HG02885 (cell line): ENCODE measurements around the gene SNPH.
"Not testable (repeated sequence)": the region's sequence is repeated elsewhere in the genome, so short reads cannot be mapped to it uniquely, and the experiment has no call there.

Experiments used
- ATAC-seq: cut with Tn5 transposase; IDR thresholded peaks from one replicate; pipeline ENCODE4 v1.9.1; 2021; ENCODE audit warnings: mild to moderate bottlenecking; ENCODE audit not compliant: unreplicated experiment, poor library complexity

SNPH gene

GRCh38 chr20:1266167-1266973 is at the start of gene SNPH:
Gene SNPH (plus strand): TSS chr20:1266294. CDS start chr20:1296240, 29,946 bp downstream.
- ATAC-seq: peak; percentile 64

GRCh38 chr20:1216527-1217427 is 49.3 kb upstream of the SNPH start:
- ATAC-seq: not testable (repeated sequence)

GRCh38 chr20:1222750-1223149 is 43.3 kb upstream of the SNPH start:
- not testable (repeated sequence) for ATAC-seq

- ATAC-seq: no peak
Measured at GRCh38 chr20:1224205-1224890, 41.7 kb upstream of the SNPH start.

GRCh38 chr20:1225263-1225782 is 40.8 kb upstream of the SNPH start:
- peak; percentile 23 for ATAC-seq

GRCh38 chr20:1225783-1226654 is 40.1 kb upstream of the SNPH start, which contains the start of gene RAD21L1:
Gene RAD21L1 (plus strand): TSS chr20:1226044. CDS start chr20:1228454, 2,410 bp downstream.
- ATAC-seq: peak; percentile 42

GRCh38 chr20:1229541-1229940 is 36.6 kb upstream of the SNPH start:
- no peak for ATAC-seq

- ATAC-seq: peak; percentile 55
Measured at GRCh38 chr20:1232286-1233111, 33.6 kb upstream of the SNPH start.

- ATAC-seq: no peak
Measured at GRCh38 chr20:1240549-1240948, 25.5 kb upstream of the SNPH start.

- no peak for ATAC-seq
Measured at GRCh38 chr20:1241456-1241855, 24.6 kb upstream of the SNPH start.

GRCh38 chr20:1242099-1242498 is 24.0 kb upstream of the SNPH start:
- no peak for ATAC-seq

- ATAC-seq: no peak
Measured at GRCh38 chr20:1242530-1242929, 23.6 kb upstream of the SNPH start.

GRCh38 chr20:1245578-1245977 is 20.5 kb upstream of the SNPH start:
- no peak for ATAC-seq

- no peak for ATAC-seq
Measured at GRCh38 chr20:1247689-1248088, 18.4 kb upstream of the SNPH start.

GRCh38 chr20:1250282-1250681 is 15.8 kb upstream of the SNPH start:
- ATAC-seq: not testable (repeated sequence)

GRCh38 chr20:1252416-1252815 is 13.7 kb upstream of the SNPH start:
- no peak for ATAC-seq

GRCh38 chr20:1254254-1254653 is 11.8 kb upstream of the SNPH start:
- ATAC-seq: no peak

GRCh38 chr20:1255675-1256074 is 10.4 kb upstream of the SNPH start:
- no peak for ATAC-seq

GRCh38 chr20:1263853-1264252 is 2.2 kb upstream of the SNPH start:
- ATAC-seq: no peak
